HG03442 (cell line): ENCODE data around the gene SNX5.

Source experiments
- ATAC-seq: cut with Tn5 transposase; IDR thresholded peaks from one replicate; pipeline ENCODE4 v1.9.1; 2021; ENCODE audit warnings: mild to moderate bottlenecking, moderate library complexity; ENCODE audit not compliant: unreplicated experiment

SNX5 gene

DNA sequence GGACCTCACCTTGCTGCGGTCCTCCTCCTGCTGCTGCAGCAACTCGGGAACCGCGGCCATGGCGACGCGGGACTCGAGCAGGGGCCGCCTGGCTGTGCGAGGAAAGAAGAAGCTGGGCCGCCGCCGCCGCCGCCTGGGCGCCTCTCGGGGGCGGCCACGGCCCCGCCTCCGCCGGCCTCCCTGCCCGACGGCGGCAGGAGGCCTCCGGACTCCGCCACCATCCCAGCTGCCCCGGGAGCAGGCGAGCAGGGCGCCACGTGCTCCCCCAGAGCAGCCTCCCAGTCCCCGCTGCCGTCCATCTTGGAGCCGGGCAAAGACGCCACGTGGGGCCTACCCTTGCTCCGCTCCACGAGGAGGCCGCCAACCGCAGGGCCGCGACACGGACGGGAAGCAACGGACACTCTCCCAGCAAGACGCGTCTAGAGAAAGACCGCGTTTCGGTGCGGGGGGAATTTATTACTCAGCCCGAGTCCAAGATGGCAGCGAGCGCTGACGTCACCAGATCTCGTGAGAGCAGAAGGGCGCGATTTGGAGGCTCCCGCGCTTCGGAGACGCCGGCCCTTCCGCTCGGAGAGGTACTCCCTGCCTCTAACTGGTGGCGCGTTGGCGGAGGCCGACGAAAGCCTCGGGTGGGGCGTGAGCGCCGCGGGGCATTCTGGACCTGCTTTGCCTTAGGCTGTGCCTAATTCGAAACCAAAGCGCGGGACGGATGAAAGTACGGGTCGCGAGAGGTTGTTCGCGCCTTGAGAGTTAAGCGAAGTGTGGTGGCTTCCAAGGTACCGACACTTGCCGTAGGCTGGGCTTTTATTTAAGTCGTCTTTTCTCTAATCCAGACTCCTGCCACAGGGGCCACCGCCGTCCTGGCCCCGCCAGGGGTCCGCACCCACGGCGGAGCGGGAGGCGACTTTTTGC lies at the start of gene SNX5, which contains the start of gene MGME1:
Gene SNX5, minus strand, starts transcription at position 429 of the 912 bp plus-strand sequence. Its CDS starts 369 bp downstream, at position 60.
Gene MGME1, plus strand, starts transcription at position 653 of the 912 bp plus-strand sequence. CDS start 842 bp downstream, outside the sequence.
- ATAC-seq: peak; percentile 85

- ATAC-seq: no peak
Measured at GRCh38 chr20:18018100-18018499, 49.5 kb upstream of the SNX5 start.

DNA sequence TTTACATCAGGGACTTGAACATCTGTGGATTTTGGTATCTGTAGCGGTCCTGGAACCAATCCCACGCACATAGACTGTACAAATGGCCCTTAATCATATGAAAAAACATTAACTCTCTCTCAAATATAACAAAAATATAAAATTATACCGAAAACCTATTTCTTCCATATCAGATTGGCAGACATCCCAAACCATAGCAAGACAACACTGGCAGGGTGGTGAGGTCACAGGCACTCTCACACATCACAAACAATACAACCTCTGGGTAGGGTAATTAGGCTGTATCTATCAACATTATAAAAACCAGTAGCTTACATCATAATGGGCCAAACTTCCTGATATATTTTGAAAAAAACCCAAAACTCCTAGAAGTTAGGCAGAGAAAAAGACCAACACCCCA lies 48.2 kb upstream of the SNX5 start:
- no peak for ATAC-seq

GRCh38 chr20:18014411-18014810 lies 45.8 kb upstream of the SNX5 start:
- ATAC-seq: no peak

DNA sequence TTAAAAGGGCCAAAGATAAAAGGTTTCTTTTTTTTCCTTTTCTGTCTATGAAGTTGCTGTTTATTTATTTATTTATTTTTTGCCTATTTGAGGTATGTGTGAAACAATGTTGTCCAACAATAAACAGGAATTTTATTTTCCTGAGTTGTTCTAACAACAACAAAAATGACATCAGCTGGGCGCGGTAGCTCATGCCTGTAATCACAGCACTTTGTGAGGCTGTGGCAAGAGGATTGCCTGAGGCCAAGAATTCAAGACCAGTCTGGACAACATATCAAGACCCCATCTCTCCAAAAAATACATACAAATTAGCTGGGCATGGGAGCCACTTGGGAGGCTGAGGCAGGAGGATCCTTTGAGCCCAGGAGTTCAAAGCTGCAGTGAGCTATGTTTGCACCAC lies 44.3 kb upstream of the SNX5 start:
- ATAC-seq: no peak

GRCh38 chr20:18011951-18012645 lies 43.5 kb upstream of the SNX5 start:
- no peak for ATAC-seq

DNA sequence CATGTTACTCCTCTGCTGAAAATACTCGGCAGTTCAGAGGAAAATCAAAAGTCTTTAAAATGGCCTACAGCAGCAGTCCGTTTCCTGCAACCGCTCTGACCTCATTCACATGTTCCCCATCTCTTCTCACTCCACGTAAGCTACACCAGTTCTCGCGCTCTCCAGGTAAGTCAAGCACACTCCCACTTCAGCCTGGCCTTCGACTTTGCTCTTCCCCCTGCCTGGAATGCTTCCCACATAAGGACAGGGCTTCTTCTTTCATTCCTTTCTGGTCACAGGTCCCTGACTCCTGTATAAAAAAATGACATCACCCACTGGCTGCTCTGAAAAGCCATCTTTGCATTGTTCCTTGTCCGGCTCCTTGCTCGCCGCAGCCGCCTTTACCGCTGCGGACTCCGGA lies 42.9 kb upstream of the SNX5 start:
- no peak for ATAC-seq

- no peak for ATAC-seq
Measured at GRCh38 chr20:18009116-18009515, 40.5 kb upstream of the SNX5 start.

DNA sequence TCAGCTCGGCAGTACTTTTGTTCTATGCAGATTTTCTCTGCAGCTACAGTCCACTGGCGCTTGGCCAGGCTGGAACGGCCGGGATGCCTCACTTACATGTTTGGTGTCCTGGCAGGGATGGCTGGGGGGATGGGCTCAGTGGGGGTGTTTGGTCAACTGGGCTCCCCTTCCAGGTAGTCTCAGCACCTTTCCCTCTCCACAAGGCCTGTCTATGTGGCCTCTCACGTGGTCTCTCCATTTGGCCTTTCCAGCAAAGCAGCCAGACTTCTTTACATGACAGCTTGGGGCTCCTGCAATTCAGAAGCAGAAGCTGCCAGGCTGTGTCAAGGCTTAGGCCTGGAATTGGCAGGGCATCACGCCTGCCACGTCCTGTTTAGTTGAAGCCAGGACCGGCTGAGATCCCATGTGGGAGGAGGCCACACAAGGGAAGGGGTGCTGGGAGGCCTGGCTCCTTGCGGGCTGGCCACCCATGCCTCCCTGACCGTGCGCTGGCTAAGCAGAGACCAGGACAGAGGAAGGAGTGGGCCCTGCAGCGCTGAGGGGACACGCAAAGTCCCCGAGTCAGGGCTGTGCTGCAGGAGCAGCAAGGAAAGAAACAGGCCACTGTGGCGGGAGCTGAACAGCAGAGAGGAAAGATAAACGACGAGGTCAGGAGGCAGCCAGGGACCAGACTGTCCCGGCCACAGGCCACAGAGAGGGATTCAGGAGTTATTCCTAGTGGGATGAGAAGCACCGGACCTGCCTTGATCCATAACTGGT lies 39.1 kb upstream of the SNX5 start:
- ATAC-seq: no peak

DNA sequence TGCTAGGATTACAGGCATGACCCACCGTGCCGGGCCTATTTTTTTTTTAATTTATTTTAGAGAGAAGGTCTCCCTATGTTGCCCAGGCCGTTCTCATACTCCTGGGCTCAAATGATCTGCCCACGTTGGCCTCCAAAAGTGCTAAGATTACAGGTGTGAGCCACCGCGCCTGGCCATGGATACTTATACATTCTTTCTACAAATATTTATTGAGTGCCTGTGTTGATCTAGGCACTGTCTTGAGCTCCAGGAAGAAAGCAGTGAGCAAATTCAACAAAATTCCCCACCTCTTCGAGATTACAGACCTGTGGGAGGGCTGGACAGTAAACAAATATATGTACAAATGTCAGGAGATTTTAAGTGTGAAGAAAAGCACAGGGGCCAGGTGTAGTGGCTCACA lies 38.1 kb upstream of the SNX5 start:
- ATAC-seq: no peak

DNA sequence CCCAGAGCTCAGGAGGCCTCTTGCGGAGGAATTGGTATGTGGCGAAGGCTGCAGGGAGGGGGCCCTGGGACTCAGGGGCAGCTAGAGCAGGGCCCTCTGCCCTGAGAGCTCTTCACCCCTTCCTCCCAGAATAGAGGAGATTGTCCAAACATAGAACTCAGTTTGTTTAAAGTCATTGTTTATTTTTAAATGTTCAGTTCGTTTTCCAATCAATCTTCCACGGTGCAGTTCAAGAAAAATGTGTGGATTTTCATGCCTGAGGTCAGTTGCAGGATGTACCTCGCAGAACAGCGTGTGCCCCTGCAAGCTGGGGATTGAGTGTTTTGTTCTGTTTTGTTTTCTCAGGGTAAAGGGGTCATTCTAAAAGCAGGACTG lies 37.4 kb upstream of the SNX5 start:
- no peak for ATAC-seq

- ATAC-seq: peak; percentile 95
Measured at GRCh38 chr20:18005170-18005989, 36.8 kb upstream of the SNX5 start.

DNA sequence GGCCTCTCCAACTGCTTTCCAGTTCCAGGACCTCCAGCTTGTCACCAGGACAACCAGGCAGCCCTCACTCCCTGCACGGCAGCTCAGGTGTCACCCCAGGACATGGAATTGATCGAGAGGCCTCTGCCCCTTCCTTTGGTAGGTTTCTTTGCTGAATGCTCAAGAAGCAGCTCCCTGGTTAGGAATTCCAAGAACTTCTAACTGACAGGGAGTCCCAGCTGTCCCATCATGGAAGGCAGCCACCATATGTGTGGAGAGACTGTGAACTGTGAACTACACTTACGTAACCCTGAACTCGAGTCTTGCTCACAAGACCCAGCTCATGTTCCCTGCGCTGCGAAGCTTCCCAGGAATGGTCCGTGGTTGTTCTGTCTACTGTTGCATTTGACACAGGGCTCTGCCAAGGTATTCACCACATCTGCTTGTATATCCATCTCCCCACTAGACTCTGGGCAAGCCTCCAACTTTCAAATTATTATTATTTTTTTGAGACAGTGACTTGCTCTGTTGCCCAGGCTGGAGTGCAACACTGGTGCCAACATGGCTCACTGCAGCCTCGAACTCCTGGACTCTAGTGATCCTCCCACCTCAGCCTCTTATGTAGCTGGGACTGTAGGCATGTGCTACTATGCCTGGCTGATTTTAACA lies 35.9 kb upstream of the SNX5 start:
- no peak for ATAC-seq

DNA sequence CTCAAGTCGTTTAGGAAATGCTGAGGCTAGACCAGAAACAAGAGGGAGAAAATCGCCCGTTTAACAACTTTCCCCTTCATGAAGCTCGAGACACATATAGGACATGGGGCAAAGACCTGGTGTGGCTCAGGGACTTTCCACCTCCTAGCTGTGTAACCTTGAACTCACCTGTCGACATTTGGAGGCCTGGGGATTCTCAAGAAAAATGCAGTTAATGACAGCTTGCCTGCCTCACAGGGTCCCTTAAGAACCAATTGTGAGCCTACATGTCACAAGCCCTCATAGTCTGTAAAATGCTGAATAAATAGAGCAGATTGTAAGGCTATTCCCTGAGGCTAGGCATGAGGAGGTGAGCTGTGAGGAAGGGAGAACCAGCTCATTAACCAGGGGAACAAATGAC lies 35.3 kb upstream of the SNX5 start:
- no peak for ATAC-seq

GRCh38 chr20:18001131-18001921 lies 32.7 kb upstream of the SNX5 start:
- no peak for ATAC-seq

GRCh38 chr20:17999566-17999965 lies 31.0 kb upstream of the SNX5 start:
- ATAC-seq: no peak

DNA sequence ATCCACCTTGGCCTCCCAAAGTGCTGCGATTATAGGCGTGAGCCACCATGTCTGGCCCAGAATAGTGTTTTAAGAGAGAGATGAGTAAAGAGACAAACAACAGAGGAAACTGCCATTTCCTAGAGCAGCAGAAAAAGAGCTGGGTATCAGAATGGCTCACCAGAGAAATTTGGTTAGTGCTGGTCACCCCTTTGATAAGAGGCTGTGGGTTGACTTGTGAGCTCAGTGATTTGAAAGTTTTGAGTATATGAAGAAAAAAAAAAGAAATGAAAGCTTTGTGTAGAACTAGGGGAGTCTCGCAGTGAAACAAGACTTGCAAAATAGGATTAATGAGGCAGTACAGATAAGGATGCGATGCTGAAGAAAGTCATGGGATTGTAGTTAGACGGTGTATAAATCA lies 29.9 kb upstream of the SNX5 start:
- no peak for ATAC-seq

DNA sequence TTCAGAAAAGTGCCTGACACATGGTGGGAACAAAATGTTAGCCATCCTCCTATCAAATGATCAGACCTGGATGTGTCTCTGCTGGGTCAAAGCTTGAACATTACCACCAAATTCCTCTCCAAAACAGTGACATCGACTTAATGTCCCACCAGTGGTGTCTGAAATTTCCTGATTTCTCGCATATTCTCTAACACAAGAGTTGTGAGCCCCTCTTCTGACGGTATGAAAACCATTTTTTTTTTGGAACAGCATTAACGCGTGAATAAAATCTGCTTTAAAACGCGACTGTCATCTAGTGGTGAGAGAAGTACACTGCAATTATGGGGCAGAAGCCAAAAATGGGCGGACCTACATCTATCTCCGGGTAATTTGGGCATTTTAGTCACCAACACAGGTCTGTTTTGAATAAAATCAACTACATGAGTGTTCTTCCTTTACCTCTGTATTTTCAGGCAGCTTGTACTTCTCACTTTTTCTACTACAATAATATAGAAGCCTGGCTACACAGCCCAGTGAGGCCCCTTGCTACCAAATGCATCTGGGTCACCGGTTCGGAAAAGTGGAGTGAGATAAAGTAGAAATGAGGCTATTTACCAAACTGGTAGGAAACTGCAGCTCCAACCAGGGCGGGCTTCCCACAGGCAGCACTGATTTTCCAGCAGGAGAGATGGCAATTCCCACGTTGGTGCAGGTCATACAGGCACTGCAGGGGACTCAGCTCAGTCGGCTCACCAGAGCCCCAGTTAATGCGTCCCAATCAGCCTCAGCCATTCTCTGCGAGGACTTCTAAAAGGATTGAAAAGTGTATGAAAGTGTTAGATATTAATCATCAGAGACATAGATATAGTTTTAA lies 27.6 kb upstream of the SNX5 start:
- ATAC-seq: peak; percentile 44
